K562 (cell line): ENCODE data around the gene APC2. TPM values are rescaled to one million over a fixed set of nuclear protein-coding genes. Genes with fewer than 3 reads are reported as not detected.

Source experiments
- ATF3 ChIP-seq, 2 experiments: fragments of 450-650 bp in 1 of 2; sonication (generic) in 1 of 2; formaldehyde crosslinking in 1 of 2; IDR thresholded peaks in 1 of 2; conservative IDR thresholded peaks in 1 of 2; 2 replicates each; pipeline versions ENCODE4 v1.6.1 to v1.8.1; 2016 to 2023; ENCODE audit warnings: mild to moderate bottlenecking in 2 of 2, moderate library complexity in 2 of 2, inconsistent platforms in 1 of 2, missing genetic modification reagents in 1 of 2
- CBX2 ChIP-seq: fragments of 200-600 bp; sonication (generic); IDR thresholded peaks from one replicate; pipeline ENCODE4 v1.6.1; 2012; ENCODE audit warnings: mild to moderate bottlenecking, low read length, inconsistent platforms; ENCODE audit not compliant: insufficient read depth, poor library complexity, severe bottlenecking
- ELF4 ChIP-seq: fragments of 450-650 bp; formaldehyde crosslinking; IDR thresholded peaks from 2 replicates; pipeline ENCODE4 v1.4.0; 2022; ENCODE audit warnings: missing genetic modification characterization
- FOS ChIP-seq: IDR thresholded peaks from 3 replicates; pipeline ENCODE4 v1.6.1; 2011; ENCODE audit not compliant: insufficient read length; ENCODE audit errors: extremely low read depth
- GABPA ChIP-seq: fragments of 200-800 bp; sonication (Bioruptor generic); conservative IDR thresholded peaks from 2 replicates; pipeline ENCODE4 v1.6.1; 2016; ENCODE audit warnings: low read depth, missing genetic modification characterization, missing compliant biosample characterization
- HDAC2 ChIP-seq: fragments of 450-650 bp; IDR thresholded peaks from 2 replicates; pipeline ENCODE4 v1.6.1; 2016; ENCODE audit warnings: mild to moderate bottlenecking
- HNRNPLL ChIP-seq: fragments of 200-400 bp; formaldehyde crosslinking; IDR thresholded peaks from 2 replicates; pipeline ENCODE4 v1.6.1; 2017; ENCODE audit warnings: low read length, low read depth, mild to moderate bottlenecking; ENCODE audit not compliant: poor library complexity, severe bottlenecking
- KAT7 ChIP-seq: sonication (generic); formaldehyde crosslinking; IDR thresholded peaks from 2 replicates; pipeline ENCODE4 v1.8.0; 2022; ENCODE audit warnings: missing genetic modification reagents, mild to moderate bottlenecking, borderline replicate concordance
- MEIS2 ChIP-seq: fragments of 450-650 bp; IDR thresholded peaks from 2 replicates; pipeline ENCODE4 v1.6.1; 2014; ENCODE audit warnings: mild to moderate bottlenecking; ENCODE audit not compliant: partially characterized antibody
- NUFIP1 ChIP-seq: fragments of 450-650 bp; IDR thresholded peaks from 2 replicates; pipeline ENCODE4 v1.6.1; 2018; ENCODE audit not compliant: partially characterized antibody
- PHB2 ChIP-seq: fragments of 450-650 bp; IDR thresholded peaks from 2 replicates; pipeline ENCODE4 v1.6.1; 2017; ENCODE audit warnings: low read depth
- PTTG1 ChIP-seq: fragments of 450-650 bp; IDR thresholded peaks from 2 replicates; pipeline ENCODE4 v1.6.1; 2016; ENCODE audit warnings: low read depth, mild to moderate bottlenecking, missing genetic modification characterization, missing compliant biosample characterization
- PYGO2 ChIP-seq: fragments of 450-650 bp; IDR thresholded peaks from 2 replicates; pipeline ENCODE4 v1.6.1; 2016; ENCODE audit warnings: mild to moderate bottlenecking, missing genetic modification characterization, moderate library complexity, missing compliant biosample characterization
- RAD51 ChIP-seq: fragments of 450-650 bp; IDR thresholded peaks from 2 replicates; pipeline ENCODE4 v1.7.1; 2016; ENCODE audit warnings: low read depth, mild to moderate bottlenecking, borderline replicate concordance
- RBM39 ChIP-seq: fragments of 200-400 bp; formaldehyde crosslinking; optimal IDR thresholded peaks from 2 replicates; pipeline ENCODE3; 2018; ENCODE audit warnings: low read depth, low read length
- RCOR1 ChIP-seq, 2 experiments: IDR thresholded peaks; 2 replicates each; pipeline ENCODE4 v1.6.1; 2012; ENCODE audit warnings: low read depth in 2 of 2, low read length in 2 of 2, borderline replicate concordance in 1 of 2, improper control_type of control experiment in 1 of 2
- SETDB1 ChIP-seq: IDR thresholded peaks from one replicate; pipeline ENCODE4 v1.6.1; 2012; ENCODE audit warnings: low read length, control low read depth, inconsistent platforms
- SRSF9 ChIP-seq: fragments of 200-400 bp; formaldehyde crosslinking; IDR thresholded peaks from 2 replicates; pipeline ENCODE4 v1.6.1; 2017; ENCODE audit warnings: low read depth, low read length, borderline replicate concordance
- TFAM ChIP-seq: fragments of 250-450 bp; sonication (Bioruptor Pico); conservative IDR thresholded peaks from 2 replicates; pipeline ENCODE4 v1.5.0; 2021; ENCODE audit warnings: mild to moderate bottlenecking, moderate library complexity
- TFE3 ChIP-seq: fragments of 450-650 bp; formaldehyde crosslinking; IDR thresholded peaks from 2 replicates; pipeline ENCODE4 v1.4.0; 2020; ENCODE audit warnings: mild to moderate bottlenecking, mixed read lengths
- TRIM24 ChIP-seq, 2 experiments: fragments of 450-650 bp; IDR thresholded peaks; 2 replicates each; pipeline ENCODE4 v1.6.1; 2016
- XRCC3 ChIP-seq: fragments of 450-650 bp; IDR thresholded peaks from 2 replicates; pipeline ENCODE4 v1.6.1; 2017; ENCODE audit warnings: mild to moderate bottlenecking, moderate library complexity
- XRCC5 ChIP-seq: fragments of 200-400 bp; formaldehyde crosslinking; IDR thresholded peaks from 2 replicates; pipeline ENCODE4 v1.6.1; 2017; ENCODE audit warnings: low read depth, mild to moderate bottlenecking, low read length
- ZFPM2 ChIP-seq: fragments of 250-450 bp; sonication (Bioruptor Pico); IDR thresholded peaks from 2 replicates; pipeline ENCODE4 v1.5.1; 2022; ENCODE audit warnings: mild to moderate bottlenecking
- ZNF347 ChIP-seq: fragments of 450-650 bp; formaldehyde crosslinking; IDR thresholded peaks from 2 replicates; pipeline ENCODE4 v1.4.0; 2020; ENCODE audit warnings: low read depth, mild to moderate bottlenecking, moderate library complexity
- ZNF75A ChIP-seq: fragments of 450-650 bp; formaldehyde crosslinking; IDR thresholded peaks from 2 replicates; pipeline ENCODE4 v1.4.0; 2020; ENCODE audit warnings: mild to moderate bottlenecking
- polyA plus RNA-seq, 8 experiments: library from polyadenylated mRNA; depleted of rRNA in 4 of 8; stranded (reverse) in 5 of 8; unstranded in 3 of 8; fragments of >200 nt; fragmentation: Nextera tagmentation in 2 of 8; fragmentation: Illumina TruSeq in 1 of 8; extraction: Ambion mirVana in 2 of 8; extraction: Trizol in 1 of 8; gene quantifications; 2 replicates each; pipeline versions ENCODE4 v1.2.1 to v1.2.3, GENCODE V29; 2011 to 2014; ENCODE audit warnings: inconsistent platforms in 1 of 8, missing spikeins in 1 of 8
- total RNA-seq, 7 experiments: library from RNA; depleted of rRNA in 6 of 7; stranded (reverse); fragments of >200 nt in 6 of 7; fragmentation: Illumina TruSeq in 2 of 7; extraction: Trizol in 2 of 7; gene quantifications; 2 replicates each; pipeline versions ENCODE4 v1.2.1 to v1.2.3, GENCODE V29; 2011 to 2021; ENCODE audit warnings: low replicate concordance in 1 of 7
- TF ChIP-seq, protein P1 (sequence below): sonication (generic); formaldehyde crosslinking; IDR thresholded peaks from 2 replicates; pipeline ENCODE4 v1.8.1; 2023; ENCODE audit warnings: mild to moderate bottlenecking, missing genetic modification reagents

The APC2 gene
- total and polyA plus RNA-seq, 9 of the 15 experiments (the other 6 are each of a cell fraction or from before 2014, with no cell fraction given), result 0.01 to 0.40 (median 0.05) TPM; not detected in 3

DNA sequence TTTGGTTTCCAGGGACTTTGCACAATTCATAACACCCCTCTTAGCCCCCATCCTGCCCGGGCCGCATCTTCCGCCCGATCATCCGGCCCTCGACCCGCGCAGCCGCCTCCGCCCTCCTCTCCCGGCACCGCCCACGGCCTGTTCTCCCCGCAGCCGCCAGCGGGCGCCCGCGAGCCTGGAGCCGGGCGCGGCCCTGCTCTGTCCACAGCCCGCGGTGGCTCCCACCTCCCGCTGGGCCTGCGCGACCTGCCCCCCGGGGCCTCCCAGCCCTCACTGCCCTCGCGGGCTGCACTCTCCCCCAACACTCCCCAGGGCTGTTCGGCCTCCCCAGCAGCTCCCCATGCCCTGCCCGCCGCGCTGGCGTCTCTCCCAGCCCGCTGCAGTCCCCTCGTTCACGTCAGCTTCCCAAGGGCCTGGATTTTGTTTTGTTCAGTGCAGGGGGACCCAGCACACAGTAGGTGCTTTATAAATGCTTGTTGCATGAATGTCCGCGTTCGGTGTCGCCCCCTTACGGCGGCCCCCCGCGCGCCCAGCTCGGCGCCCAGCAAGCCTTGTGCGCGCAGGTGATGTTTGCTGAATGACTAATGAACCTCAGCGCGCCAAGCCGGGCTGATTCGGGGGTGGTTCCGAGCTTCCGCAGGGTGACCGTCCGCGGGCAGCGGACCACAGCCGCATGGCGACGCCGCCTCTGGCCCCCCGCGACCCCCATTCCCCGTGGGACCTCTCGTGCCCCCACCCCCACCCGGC, 4.6 kb upstream of the APC2 start (continued):
- TF ChIP-seq GABPA (tag) (no peak), XRCC3 (no peak), RAD51 (no peak), ELF4 (CRISPR knock-in tag) (no peak), SETDB1 (no peak), ZFPM2 (CRISPR knock-in tag) (no peak), ZNF75A (CRISPR knock-in tag) (no peak), PHB2 (no peak), PTTG1 (tag) (no peak), ZNF347 (CRISPR knock-in tag) (no peak), TRIM24 (IDR thresholded peaks at IDR 0.05) (no peak), RBM39 (no peak), CBX2 (no peak), XRCC5 (peak; percentile 81), PYGO2 (tag) (no peak), SRSF9 (no peak), ATF3 (IDR thresholded peaks at IDR 0.05) (no peak), ATF3 (CRISPR knock-in tag; conservative IDR thresholded peaks at IDR 0.05) (no peak), KAT7 (CRISPR knock-in tag) (peak; percentile 84; the same call in 1 of the 2 replicates), HNRNPLL (no peak), FOS (no peak), NUFIP1 (no peak), TFE3 (CRISPR knock-in tag) (no peak), MEIS2 (no peak), TFAM (CRISPR knock-in tag) (no peak), RCOR1 (IDR thresholded peaks at IDR 0.05; ENCODE audit: borderline replicate concordance in 1 of 2, low read depth in 2 of 2, low read length in 2 of 2) (peak in 1 of 2 experiments; percentile 74; a peak in 2 of 4 replicates), HDAC2 (peak; percentile 54; the same call in 1 of the 2 replicates)
- TF ChIP-seq, protein P1, sequence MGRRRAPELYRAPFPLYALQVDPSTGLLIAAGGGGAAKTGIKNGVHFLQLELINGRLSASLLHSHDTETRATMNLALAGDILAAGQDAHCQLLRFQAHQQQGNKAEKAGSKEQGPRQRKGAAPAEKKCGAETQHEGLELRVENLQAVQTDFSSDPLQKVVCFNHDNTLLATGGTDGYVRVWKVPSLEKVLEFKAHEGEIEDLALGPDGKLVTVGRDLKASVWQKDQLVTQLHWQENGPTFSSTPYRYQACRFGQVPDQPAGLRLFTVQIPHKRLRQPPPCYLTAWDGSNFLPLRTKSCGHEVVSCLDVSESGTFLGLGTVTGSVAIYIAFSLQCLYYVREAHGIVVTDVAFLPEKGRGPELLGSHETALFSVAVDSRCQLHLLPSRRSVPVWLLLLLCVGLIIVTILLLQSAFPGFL (CRISPR knock-in tag), result no peak
